Epithelial cell of proximal tubule (primary cell): Measurements from ENCODE around the gene ZNF362. TPM values are rescaled to one million over a fixed set of nuclear protein-coding genes. Genes with fewer than 3 reads are reported as not detected.

ENCODE experiments used
- DNase-seq: peaks from one replicate; pipeline ENCODE4 v3.0.0-alpha.2; 2011; ENCODE audit warnings: low read depth
- H3K4me3 ChIP-seq: 2 replicates; pipeline ENCODE4 v1.5.1; 2011; ENCODE audit warnings: low read depth, mild to moderate bottlenecking, low read length
- total RNA-seq: library from RNA; depleted of rRNA; stranded (reverse); fragments of >200 nt; gene quantifications from 2 replicates; pipeline ENCODE4 v1.2.3, GENCODE V29; 2015
- TF ChIP-seq, protein P1 (sequence below): conservative IDR thresholded peaks from 2 replicates; pipeline ENCODE4 v1.5.1; 2012; ENCODE audit warnings: low read depth, mild to moderate bottlenecking, low read length

The ZNF362 gene
- total RNA-seq, 1 donor from 2014 or later, result 17.6 TPM

DNA sequence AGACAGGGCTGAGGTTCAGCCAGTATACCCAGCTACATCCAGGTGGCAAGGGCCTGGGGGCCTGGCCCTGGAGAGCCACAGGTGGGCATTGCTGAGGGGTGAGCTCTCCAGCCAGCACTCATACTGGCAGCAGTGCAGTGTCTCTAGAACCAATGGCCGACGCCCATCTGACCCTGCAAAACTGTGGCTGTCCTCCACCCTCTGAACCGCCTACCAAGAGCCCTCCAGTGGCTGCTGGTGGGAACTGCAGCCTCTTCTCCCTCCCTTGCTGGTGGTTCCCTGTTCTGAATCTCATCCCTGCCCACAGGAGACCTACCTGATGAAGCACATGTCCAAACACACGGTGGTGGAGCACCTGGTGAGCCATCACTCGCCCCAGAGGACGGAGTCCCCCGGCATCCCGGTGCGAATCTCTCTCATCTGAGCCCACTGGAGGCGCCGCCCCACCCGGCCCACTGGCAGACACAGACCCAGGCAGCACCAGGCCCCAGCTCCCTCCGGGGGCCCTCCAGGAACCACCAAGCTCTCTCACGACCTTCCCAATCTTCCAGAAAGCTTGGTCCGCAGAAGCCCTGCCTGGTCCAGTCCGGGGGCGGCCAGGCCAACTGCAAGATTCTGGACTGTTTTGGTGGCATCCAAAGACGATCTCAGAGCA, 42.5 kb downstream of the ZNF362 start:
- no peak overlapping the region for H3K4me3 ChIP-seq
- TF ChIP-seq, protein P1, sequence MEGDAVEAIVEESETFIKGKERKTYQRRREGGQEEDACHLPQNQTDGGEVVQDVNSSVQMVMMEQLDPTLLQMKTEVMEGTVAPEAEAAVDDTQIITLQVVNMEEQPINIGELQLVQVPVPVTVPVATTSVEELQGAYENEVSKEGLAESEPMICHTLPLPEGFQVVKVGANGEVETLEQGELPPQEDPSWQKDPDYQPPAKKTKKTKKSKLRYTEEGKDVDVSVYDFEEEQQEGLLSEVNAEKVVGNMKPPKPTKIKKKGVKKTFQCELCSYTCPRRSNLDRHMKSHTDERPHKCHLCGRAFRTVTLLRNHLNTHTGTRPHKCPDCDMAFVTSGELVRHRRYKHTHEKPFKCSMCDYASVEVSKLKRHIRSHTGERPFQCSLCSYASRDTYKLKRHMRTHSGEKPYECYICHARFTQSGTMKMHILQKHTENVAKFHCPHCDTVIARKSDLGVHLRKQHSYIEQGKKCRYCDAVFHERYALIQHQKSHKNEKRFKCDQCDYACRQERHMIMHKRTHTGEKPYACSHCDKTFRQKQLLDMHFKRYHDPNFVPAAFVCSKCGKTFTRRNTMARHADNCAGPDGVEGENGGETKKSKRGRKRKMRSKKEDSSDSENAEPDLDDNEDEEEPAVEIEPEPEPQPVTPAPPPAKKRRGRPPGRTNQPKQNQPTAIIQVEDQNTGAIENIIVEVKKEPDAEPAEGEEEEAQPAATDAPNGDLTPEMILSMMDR, result peak; percentile 81
- no peak for DNase-seq

DNA sequence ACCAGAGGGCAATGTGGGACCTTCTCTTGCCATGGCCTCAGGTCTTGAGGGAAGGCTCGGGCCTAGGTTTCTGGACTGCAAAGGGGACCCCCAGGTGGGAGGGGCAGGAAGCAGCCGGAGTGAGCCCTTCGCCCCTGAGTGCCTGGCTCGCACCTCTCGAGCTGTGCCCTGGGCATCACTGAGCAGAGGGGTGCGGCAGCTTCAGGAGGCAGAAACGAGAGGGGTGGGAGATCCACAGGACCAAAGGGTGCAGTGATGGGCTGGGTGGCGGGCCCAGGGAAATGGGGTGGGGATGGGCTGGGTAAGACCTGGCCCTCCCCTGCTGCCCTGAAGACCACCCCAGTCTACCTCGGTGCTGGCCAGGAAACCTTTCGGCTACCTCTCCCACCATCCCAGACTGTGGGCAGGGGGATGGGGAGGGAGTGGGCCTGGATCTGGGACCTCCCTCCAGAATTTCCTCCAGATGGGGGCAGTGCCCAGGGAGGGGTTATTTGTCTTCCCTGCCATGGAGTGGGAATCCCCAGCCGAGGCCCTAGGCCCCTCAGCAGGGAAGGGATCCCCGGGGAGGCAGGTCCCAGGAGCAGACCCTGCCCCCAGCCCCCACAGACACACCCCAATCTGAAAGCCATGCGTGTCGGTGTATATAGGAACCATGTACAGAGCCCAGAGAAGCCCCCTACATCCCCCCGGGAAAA, 43.3 kb downstream of the ZNF362 start:
- no peak for DNase-seq
- H3K4me3 ChIP-seq, result no peak overlapping the region
- TF ChIP-seq, protein P1, result no peak

DNA sequence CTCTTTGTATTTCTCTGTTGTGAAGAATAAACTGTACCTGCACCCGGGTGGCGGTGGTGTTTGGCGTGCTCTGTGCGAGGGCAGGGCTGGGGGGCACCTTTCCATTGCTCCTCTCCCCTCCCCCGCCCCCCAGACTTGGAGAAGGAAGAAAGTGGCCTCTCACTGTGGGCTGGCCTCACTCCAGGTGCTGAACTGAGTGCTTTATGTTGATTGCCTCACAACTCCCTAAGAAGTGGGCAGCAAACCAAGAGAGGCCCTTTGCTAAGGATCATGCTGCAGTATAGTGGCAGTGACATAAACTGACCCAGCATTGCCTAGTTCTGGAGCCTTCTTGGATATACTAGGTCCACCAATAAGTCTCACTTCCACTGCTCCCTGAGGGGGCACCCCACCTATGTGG, 44.4 kb downstream of the ZNF362 start:
- no peak overlapping the region for H3K4me3 ChIP-seq
- no peak for DNase-seq
- TF ChIP-seq, protein P1, result no peak

DNA sequence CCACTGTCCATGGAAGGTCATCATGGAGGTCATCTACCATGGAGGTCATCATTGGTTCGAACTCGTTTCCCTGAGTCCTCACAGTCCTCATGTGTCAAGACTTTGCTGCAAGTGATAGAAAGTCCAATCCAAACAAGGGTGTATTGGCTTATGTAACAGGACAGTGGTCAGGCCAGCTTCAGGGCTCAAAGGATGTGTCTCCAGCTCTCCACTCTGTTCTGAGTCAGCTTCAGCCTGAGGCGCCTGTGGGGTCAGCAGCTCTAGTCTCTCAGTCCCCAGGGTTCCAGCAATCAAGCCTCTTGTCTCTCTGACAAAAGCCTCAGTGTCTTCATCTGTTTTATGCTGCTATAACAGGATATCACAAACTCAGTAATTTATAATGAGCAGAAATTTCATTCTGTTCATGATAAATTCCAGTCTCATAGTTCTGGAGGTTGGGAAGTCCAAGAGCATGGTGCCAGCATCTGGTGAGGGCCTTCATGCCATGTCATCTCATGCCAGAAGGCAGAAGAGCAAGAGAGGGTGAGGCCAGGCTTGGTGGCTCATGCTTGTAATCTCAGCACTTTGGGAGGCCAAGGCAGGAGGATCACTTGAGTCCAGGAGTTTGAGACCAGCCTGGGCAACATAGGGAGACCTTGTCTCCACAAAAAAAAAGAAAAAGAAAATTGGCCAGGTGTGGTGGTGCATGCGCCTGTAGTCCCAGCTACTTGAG, 45.1 kb downstream of the ZNF362 start:
- H3K4me3 ChIP-seq, result no peak overlapping the region
- TF ChIP-seq, protein P1, result no peak
- no peak for DNase-seq

DNA sequence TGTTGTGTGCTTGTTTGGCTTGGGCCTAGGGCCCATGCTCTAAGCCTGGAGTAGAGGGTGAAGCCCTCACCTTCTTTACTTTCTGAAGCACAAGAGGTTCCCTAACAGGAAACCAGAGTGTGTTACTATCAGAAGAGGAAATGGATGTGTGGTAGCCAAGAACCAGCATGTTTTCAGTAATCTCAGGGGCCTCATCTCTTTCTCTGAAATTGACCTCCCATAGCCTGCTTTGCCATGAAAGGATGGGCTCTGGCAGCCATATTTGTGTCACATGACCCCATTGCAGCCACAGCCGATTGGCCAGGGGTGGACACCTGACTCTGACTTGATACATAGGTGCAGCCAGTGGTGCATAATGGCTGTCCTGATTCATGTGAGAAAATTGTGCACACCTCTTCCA, 46.0 kb downstream of the ZNF362 start:
- TF ChIP-seq, protein P1, result no peak
- no peak overlapping the region for H3K4me3 ChIP-seq
- DNase-seq, result no peak

DNA sequence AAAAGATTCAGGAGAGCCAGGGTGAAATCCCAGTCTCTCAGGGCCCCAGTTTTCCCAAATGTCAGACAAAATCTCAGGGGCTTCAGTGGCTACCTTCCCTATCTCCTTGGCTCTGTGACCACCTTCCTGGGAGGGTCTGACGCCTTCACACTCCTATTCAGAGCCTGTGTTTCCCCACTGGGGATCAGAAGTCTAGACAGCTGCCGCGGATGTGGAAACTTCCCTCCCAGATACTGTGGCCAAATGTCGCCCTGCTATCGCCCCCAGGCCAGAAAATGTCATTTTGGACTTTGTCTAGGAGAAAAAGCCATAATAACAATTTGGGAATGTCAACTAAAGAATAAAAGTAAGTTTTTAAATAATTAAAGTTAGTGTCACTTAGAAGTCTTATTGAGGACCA, 48.7 kb downstream of the ZNF362 start:
- TF ChIP-seq, protein P1, result no peak
- no peak overlapping the region for H3K4me3 ChIP-seq
- no peak for DNase-seq
